ENCODE data around the gene TRAPPC3L. TPM values are rescaled to one million over a fixed set of nuclear protein-coding genes. Genes with fewer than 3 reads are reported as not detected.

Gene TRAPPC3L
- total RNA-seq, 1 experiment from 2014 or later: not detected

DNA sequence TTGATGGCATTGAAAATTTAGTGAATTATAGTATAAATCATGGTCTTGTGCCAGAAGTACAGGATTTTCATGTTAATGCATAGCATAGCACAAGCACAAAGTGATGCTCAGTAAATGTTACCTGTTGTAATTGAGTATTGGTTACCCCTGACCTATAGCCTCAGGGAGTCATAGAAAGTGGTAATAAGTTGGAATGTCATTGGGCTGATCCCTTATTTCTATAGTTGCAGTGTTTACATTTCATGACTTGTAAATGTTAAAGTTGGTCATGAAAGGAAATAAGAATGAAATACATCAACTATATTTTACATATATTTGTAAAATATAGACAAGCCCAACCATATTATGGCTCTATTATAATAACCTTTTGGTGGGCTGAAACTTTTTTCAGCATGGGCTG lies 32.9 kb upstream of the TRAPPC3L start:
- ChIA-PET POLR2A (no interaction called here), CTCF (no interaction called here)
- TF ChIP-seq, protein P1, sequence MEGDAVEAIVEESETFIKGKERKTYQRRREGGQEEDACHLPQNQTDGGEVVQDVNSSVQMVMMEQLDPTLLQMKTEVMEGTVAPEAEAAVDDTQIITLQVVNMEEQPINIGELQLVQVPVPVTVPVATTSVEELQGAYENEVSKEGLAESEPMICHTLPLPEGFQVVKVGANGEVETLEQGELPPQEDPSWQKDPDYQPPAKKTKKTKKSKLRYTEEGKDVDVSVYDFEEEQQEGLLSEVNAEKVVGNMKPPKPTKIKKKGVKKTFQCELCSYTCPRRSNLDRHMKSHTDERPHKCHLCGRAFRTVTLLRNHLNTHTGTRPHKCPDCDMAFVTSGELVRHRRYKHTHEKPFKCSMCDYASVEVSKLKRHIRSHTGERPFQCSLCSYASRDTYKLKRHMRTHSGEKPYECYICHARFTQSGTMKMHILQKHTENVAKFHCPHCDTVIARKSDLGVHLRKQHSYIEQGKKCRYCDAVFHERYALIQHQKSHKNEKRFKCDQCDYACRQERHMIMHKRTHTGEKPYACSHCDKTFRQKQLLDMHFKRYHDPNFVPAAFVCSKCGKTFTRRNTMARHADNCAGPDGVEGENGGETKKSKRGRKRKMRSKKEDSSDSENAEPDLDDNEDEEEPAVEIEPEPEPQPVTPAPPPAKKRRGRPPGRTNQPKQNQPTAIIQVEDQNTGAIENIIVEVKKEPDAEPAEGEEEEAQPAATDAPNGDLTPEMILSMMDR (IDR thresholded peaks at IDR 0.05; ENCODE audit: insufficient read depth in 1 of 2, low read depth in 1 of 2, low read length in 1 of 2, severe bottlenecking in 1 of 2, unreplicated experiment in 1 of 2): no peak
- Histone ChIP-seq H3K9me3 (no peaks in the 10 kb centered on the region), H3K27me3 (replicated peaks; ENCODE audit: control insufficient read depth, insufficient read depth, low read length) (no peaks in the 10 kb centered on the region), H3K4me1 (no peaks in the 10 kb centered on the region; the same call in 1 of the 2 replicates), H3K4me3 (ENCODE audit: low read depth, low read length) (no peak overlapping the region), H3K36me3 (ENCODE audit: control insufficient read depth, insufficient read depth, low read length) (no peaks in the 10 kb centered on the region)
- Mint-ChIP-seq H3K9me3 (ENCODE audit: unreplicated experiment) (no peaks in the 10 kb centered on the region), H3K4me1 (ENCODE audit: low read depth, unreplicated experiment) (peaks cover 6% of the 10 kb centered on the region), H3K4me3 (ENCODE audit: unreplicated experiment) (no peak overlapping the region), H3K27ac (ENCODE audit: unreplicated experiment) (no peak overlapping the region), H3K27me3 (ENCODE audit: insufficient read depth, unreplicated experiment) (no peaks in the 10 kb centered on the region), H3K36me3 (ENCODE audit: insufficient read depth, unreplicated experiment) (peaks cover 45% of the 10 kb centered on the region)
- DNase-seq: no peak
- intact Hi-C loops (cut with micrococcal nuclease; ENCODE audit: unreplicated experiment): no loop called here
- BruUV-seq (replicated peaks): no TSS peak

DNA sequence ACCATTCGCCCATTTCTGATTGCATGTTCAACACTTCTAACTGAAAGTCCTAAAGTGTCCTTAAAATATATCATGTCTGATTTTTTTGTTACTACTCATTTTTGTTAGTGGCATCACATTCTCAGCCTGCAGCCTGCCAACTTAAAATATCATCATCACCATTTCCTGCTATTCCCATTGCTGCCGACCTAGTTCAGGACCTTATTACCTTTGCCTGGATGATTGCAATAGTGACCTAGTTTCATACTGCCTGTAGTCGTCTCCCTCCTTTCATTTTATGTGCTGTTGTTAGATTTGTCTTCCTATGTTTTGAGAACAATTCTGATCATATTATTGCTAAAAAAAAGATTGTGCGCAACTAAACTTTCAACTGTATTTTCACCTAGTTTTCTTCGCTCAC lies 32.0 kb upstream of the TRAPPC3L start:
- Histone ChIP-seq H3K4me3 (ENCODE audit: low read depth, low read length) (no peak overlapping the region), H3K9me3 (no peaks in the 10 kb centered on the region), H3K36me3 (ENCODE audit: control insufficient read depth, insufficient read depth, low read length) (no peaks in the 10 kb centered on the region), H3K27me3 (replicated peaks; ENCODE audit: control insufficient read depth, insufficient read depth, low read length) (no peaks in the 10 kb centered on the region), H3K4me1 (peaks cover 6% of the 10 kb centered on the region; the same call in 1 of the 2 replicates)
- H3K9me3 Mint-ChIP-seq (ENCODE audit: unreplicated experiment): no peaks in the 10 kb centered on the region
- no peak overlapping the region for H3K4me3 Mint-ChIP-seq (ENCODE audit: unreplicated experiment)
- CTCF ChIA-PET: no interaction called here
- H3K36me3 Mint-ChIP-seq (ENCODE audit: insufficient read depth, unreplicated experiment): peaks cover 37% of the 10 kb centered on the region
- DNase-seq: no peak
- H3K27ac Mint-ChIP-seq (ENCODE audit: unreplicated experiment): no peak overlapping the region
- H3K4me1 Mint-ChIP-seq (ENCODE audit: low read depth, unreplicated experiment): peaks cover 11% of the 10 kb centered on the region
- H3K27me3 Mint-ChIP-seq (ENCODE audit: insufficient read depth, unreplicated experiment): no peaks in the 10 kb centered on the region
- BruUV-seq (replicated peaks): no TSS peak
- POLR2A ChIA-PET: no interaction called here
- intact Hi-C loops (cut with micrococcal nuclease; ENCODE audit: unreplicated experiment): no loop called here
- TF ChIP-seq, protein P1 (IDR thresholded peaks at IDR 0.05; ENCODE audit: insufficient read depth in 1 of 2, low read depth in 1 of 2, low read length in 1 of 2, severe bottlenecking in 1 of 2, unreplicated experiment in 1 of 2): no peak

DNA sequence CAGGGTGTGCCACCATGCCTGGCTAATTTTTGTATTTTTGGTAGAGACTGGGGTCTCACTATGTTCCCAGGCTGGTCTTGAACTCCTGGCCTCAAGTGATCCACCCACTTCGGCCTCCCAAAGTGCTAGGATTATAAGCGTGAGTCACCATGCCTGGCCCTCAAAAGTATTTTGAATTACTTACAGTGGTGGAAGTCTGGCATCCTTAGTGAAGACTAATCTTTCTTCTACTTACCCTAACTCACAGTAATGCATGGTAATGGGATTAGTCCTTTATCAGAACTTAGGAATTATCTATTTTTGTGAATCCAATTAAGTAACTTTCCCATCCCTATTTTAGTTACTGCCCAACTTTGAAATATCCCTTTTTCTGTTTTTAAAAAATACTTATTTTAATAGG lies 29.7 kb upstream of the TRAPPC3L start:
- H3K27me3 Mint-ChIP-seq (ENCODE audit: insufficient read depth, unreplicated experiment): no peaks in the 10 kb centered on the region
- H3K36me3 ChIP-seq (ENCODE audit: control insufficient read depth, insufficient read depth, low read length): no peaks in the 10 kb centered on the region
- intact Hi-C loops (cut with micrococcal nuclease; ENCODE audit: unreplicated experiment): no loop called here
- peaks cover 6% of the 10 kb centered on the region; the same call in 1 of the 2 replicates for H3K4me1 ChIP-seq
- H3K9me3 Mint-ChIP-seq (ENCODE audit: unreplicated experiment): no peaks in the 10 kb centered on the region
- ChIA-PET POLR2A (no interaction called here), CTCF (no interaction called here)
- H3K4me3 Mint-ChIP-seq (ENCODE audit: unreplicated experiment): no peak overlapping the region
- no peaks in the 10 kb centered on the region for H3K9me3 ChIP-seq
- H3K4me3 ChIP-seq (ENCODE audit: low read depth, low read length): no peak overlapping the region
- peaks cover 12% of the 10 kb centered on the region for H3K4me1 Mint-ChIP-seq (ENCODE audit: low read depth, unreplicated experiment)
- BruUV-seq (replicated peaks): no TSS peak
- H3K27me3 ChIP-seq (replicated peaks; ENCODE audit: control insufficient read depth, insufficient read depth, low read length): no peaks in the 10 kb centered on the region
- peaks cover 32% of the 10 kb centered on the region for H3K36me3 Mint-ChIP-seq (ENCODE audit: insufficient read depth, unreplicated experiment)
- TF ChIP-seq, protein P1 (IDR thresholded peaks at IDR 0.05; ENCODE audit: insufficient read depth in 1 of 2, low read depth in 1 of 2, low read length in 1 of 2, severe bottlenecking in 1 of 2, unreplicated experiment in 1 of 2): no peak
- DNase-seq: no peak
- H3K27ac Mint-ChIP-seq (ENCODE audit: unreplicated experiment): no peak overlapping the region
